SK-N-MC (cell line): Measurements from ENCODE around the gene CACNB4.

Source experiments
- EZH2 ChIP-seq: fragments of 200-600 bp; sonication (generic); IDR thresholded peaks from one replicate; pipeline ENCODE4 v1.6.1; 2017; ENCODE audit warnings: antibody characterized with exemption
- FOXP2 ChIP-seq: optimal IDR thresholded peaks from 2 replicates; pipeline ENCODE3; 2011; ENCODE audit warnings: mild to moderate bottlenecking, moderate library complexity; ENCODE audit not compliant: insufficient read depth; ENCODE audit errors: extremely low read length, control extremely low read depth
- POLR2AphosphoS5 ChIP-seq: IDR thresholded peaks from 2 replicates; pipeline ENCODE4 v1.6.1; 2012; ENCODE audit warnings: mild to moderate bottlenecking, low read depth, low read length, borderline replicate concordance

GRCh38 chr2:151959238-151959637, 139.6 kb downstream of the CACNB4 start:
- TF ChIP-seq EZH2 (no peak), POLR2AphosphoS5 (no peak), FOXP2 (no peak)
